H1 (cell line): ENCODE measurements around the gene CLEC19A. TPM values are rescaled to one million over a fixed set of nuclear protein-coding genes. Genes with fewer than 3 reads are reported as not detected.

Experiments used
- CTCF ChIA-PET: fragments of 300-600 bp; sonication (Branson Sonifier 250); formaldehyde crosslinking; loops from one replicate; lab custom pipeline; 2021; ENCODE audit not compliant: partially characterized antibody; lab: Charles Lee
- POLR2A ChIA-PET: fragments of 300-600 bp; sonication (Branson Sonifier 250); formaldehyde crosslinking; loops from one replicate; lab custom pipeline; 2021; ENCODE audit warnings: inconsistent platforms; ENCODE audit not compliant: partially characterized antibody; lab: Charles Lee
- DNase-seq, 2 experiments: peaks; one replicate each; pipeline versions ENCODE4 v3.0.0 to v3.0.0-alpha.2; 2010 to 2022; ENCODE audit warnings: low spot score in 2 of 2, low read depth in 1 of 2, mixed read lengths in 1 of 2
- FAIRE-seq: peaks from 2 replicates; lab custom pipeline; 2011; peaks lifted over from hg19 to GRCh38; lab: Jason Lieb, UNC
- H2AFZ ChIP-seq: 2 replicates; pipeline ENCODE4 v1.8.1; 2012; ENCODE audit warnings: low read length, inconsistent platforms
- H2AK5ac ChIP-seq: 2 replicates; pipeline ENCODE4 v1.6.1; 2013; ENCODE audit warnings: low read depth, low read length
- H2BK120ac ChIP-seq: replicated peaks from 2 replicates; pipeline ENCODE3; 2013; ENCODE audit warnings: low read depth, low read length, inconsistent platforms
- H2BK12ac ChIP-seq: 2 replicates; pipeline ENCODE4 v1.6.1; 2013; ENCODE audit warnings: low read depth, low read length
- H2BK15ac ChIP-seq: 2 replicates; pipeline ENCODE4 v1.6.1; 2013; ENCODE audit warnings: low read length
- H2BK20ac ChIP-seq: 2 replicates; pipeline ENCODE4 v1.6.1; 2013; ENCODE audit warnings: low read length
- H2BK5ac ChIP-seq: 2 replicates; pipeline ENCODE4 v1.6.1; 2013; ENCODE audit warnings: low read depth, low read length
- H3K14ac ChIP-seq: 2 replicates; pipeline ENCODE4 v1.6.1; 2013; ENCODE audit warnings: inconsistent platforms; ENCODE audit not compliant: insufficient read length
- H3K18ac ChIP-seq: 2 replicates; pipeline ENCODE4 v1.6.1; 2013; ENCODE audit warnings: low read length; ENCODE audit errors: extremely low read depth
- H3K23ac ChIP-seq: 2 replicates; pipeline ENCODE4 v1.6.1; 2013; ENCODE audit warnings: inconsistent platforms; ENCODE audit not compliant: insufficient read length
- H3K23me2 ChIP-seq: 2 replicates; pipeline ENCODE4 v1.6.1; 2013; ENCODE audit warnings: low read depth, low read length
- H3K27ac ChIP-seq: 2 replicates; pipeline ENCODE4 v1.6.1; 2011; ENCODE audit warnings: low read depth, low read length, inconsistent platforms
- H3K27me3 ChIP-seq, 4 experiments: replicated peaks in 1 of 4; 1 replicate in 1 of 4; 2 replicates in 3 of 4; pipeline versions ENCODE4 v1.6.1 to v1.8.1; 2011 to 2013; ENCODE audit warnings: low read length in 3 of 4, mild to moderate bottlenecking in 3 of 4, inconsistent platforms in 2 of 4, mixed read lengths in 2 of 4, moderate library complexity in 1 of 4; ENCODE audit not compliant: control insufficient read depth in 3 of 4, insufficient read depth in 3 of 4; ENCODE audit errors: extremely low read depth in 1 of 4
- H3K36me3 ChIP-seq, 4 experiments: 2 replicates each; pipeline versions ENCODE4 v1.6.1 to v1.8.1; 2011 to 2013; ENCODE audit warnings: mild to moderate bottlenecking in 4 of 4, low read length in 3 of 4, moderate library complexity in 2 of 4, control low read depth in 1 of 4, inconsistent platforms in 1 of 4; ENCODE audit not compliant: insufficient read depth in 4 of 4, control insufficient read depth in 2 of 4
- H3K4ac ChIP-seq: replicated peaks from 2 replicates; pipeline ENCODE3; 2013; ENCODE audit warnings: low read length, low read depth, mixed read lengths, inconsistent platforms; ENCODE audit not compliant: insufficient read length
- H3K4me1 ChIP-seq, 4 experiments: replicated peaks in 1 of 4; 1 replicate in 1 of 4; 2 replicates in 3 of 4; pipeline versions ENCODE4 v1.6.1 to v1.8.1; 2011 to 2013; ENCODE audit warnings: low read length in 3 of 4, inconsistent platforms in 2 of 4, mixed read lengths in 1 of 4; ENCODE audit not compliant: insufficient read depth in 4 of 4, control insufficient read depth in 3 of 4
- H3K4me2 ChIP-seq, 2 experiments: 2 replicates each; pipeline versions ENCODE4 v1.6.1 to v1.8.1; 2011 to 2013; ENCODE audit warnings: low read depth in 2 of 2, low read length in 2 of 2, control low read depth in 1 of 2, inconsistent platforms in 1 of 2, mild to moderate bottlenecking in 1 of 2; ENCODE audit not compliant: insufficient read depth in 1 of 2
- H3K4me3 ChIP-seq, 4 experiments: fragments of 200-600, 300-600 bp in 1 of 4; sonication (generic), shearing (Covaris generic), sonication (Bioruptor Twin) in 1 of 4; 2 replicates each; pipeline versions ENCODE4 v1.5.1 to v1.8.1; 2011 to 2016; ENCODE audit warnings: low read length in 4 of 4, low read depth in 3 of 4, control low read depth in 2 of 4, inconsistent platforms in 2 of 4, mild to moderate bottlenecking in 2 of 4, mixed read lengths in 1 of 4, moderate library complexity in 1 of 4; ENCODE audit not compliant: insufficient read depth in 2 of 4; ENCODE audit errors: extremely low read depth in 1 of 4
- H3K56ac ChIP-seq: replicated peaks from 2 replicates; pipeline ENCODE3; 2013; ENCODE audit warnings: low read depth, mild to moderate bottlenecking, mixed read lengths, low read length, inconsistent platforms; ENCODE audit not compliant: insufficient read length
- H3K79me1 ChIP-seq: 2 replicates; pipeline ENCODE4 v1.6.1; 2013; ENCODE audit warnings: low read depth, low read length, control low read depth
- H3K79me2 ChIP-seq, 2 experiments: 2 replicates each; pipeline versions ENCODE4 v1.6.1 to v1.8.1; 2012 to 2013; ENCODE audit warnings: low read length in 2 of 2, mild to moderate bottlenecking in 2 of 2, inconsistent platforms in 1 of 2; ENCODE audit not compliant: insufficient read depth in 2 of 2, control insufficient read depth in 1 of 2
- H3K9ac ChIP-seq, 4 experiments: replicated peaks in 1 of 4; 1 replicate in 1 of 4; 2 replicates in 3 of 4; pipeline versions ENCODE4 v1.6.1 to v1.8.1; 2011 to 2013; ENCODE audit warnings: low read depth in 3 of 4, low read length in 3 of 4, control low read depth in 2 of 4, mild to moderate bottlenecking in 2 of 4, moderate library complexity in 2 of 4, inconsistent platforms in 1 of 4; ENCODE audit errors: extremely low read depth in 1 of 4
- H3K9me3 ChIP-seq, 2 experiments: 2 replicates each; pipeline versions ENCODE4 v1.6.1 to v1.8.1; 2012 to 2013; ENCODE audit warnings: mild to moderate bottlenecking in 2 of 2, moderate library complexity in 2 of 2, control low read depth in 1 of 2, inconsistent platforms in 1 of 2, low read depth in 1 of 2, low read length in 1 of 2, mixed read lengths in 1 of 2; ENCODE audit not compliant: insufficient read depth in 2 of 2
- H4K20me1 ChIP-seq, 2 experiments: replicated peaks in 1 of 2; 2 replicates each; pipeline versions ENCODE3 to v1.8.1; 2011 to 2013; ENCODE audit warnings: inconsistent platforms in 2 of 2, low read length in 2 of 2, mild to moderate bottlenecking in 1 of 2; ENCODE audit not compliant: insufficient read depth in 2 of 2, control insufficient read depth in 1 of 2
- H4K5ac ChIP-seq: 2 replicates; pipeline ENCODE4 v1.6.1; 2013; ENCODE audit warnings: low read length, low read depth, mixed read lengths, inconsistent platforms; ENCODE audit not compliant: insufficient read length
- H4K8ac ChIP-seq: 2 replicates; pipeline ENCODE4 v1.8.0; 2013; ENCODE audit warnings: mild to moderate bottlenecking, moderate library complexity, low read length, inconsistent platforms; ENCODE audit not compliant: insufficient read depth; ENCODE audit errors: extremely low read depth
- H4K91ac ChIP-seq: replicated peaks from 2 replicates; pipeline ENCODE3; 2013; ENCODE audit warnings: low read length, mixed read lengths, inconsistent platforms; ENCODE audit not compliant: insufficient read length
- BACH1 ChIP-seq: IDR thresholded peaks from 2 replicates; pipeline ENCODE4 v1.6.1; 2012; ENCODE audit warnings: low read length, improper control_type of control experiment
- CEBPB ChIP-seq: IDR thresholded peaks from 2 replicates; pipeline ENCODE4 v1.6.1; 2012; ENCODE audit warnings: low read depth, low read length
- CREB1 ChIP-seq: IDR thresholded peaks from 2 replicates; pipeline ENCODE4 v1.6.1; 2012; ENCODE audit warnings: inconsistent platforms
- CTBP2 ChIP-seq: IDR thresholded peaks from 2 replicates; pipeline ENCODE4 v1.7.0; 2011; ENCODE audit warnings: borderline replicate concordance, mild to moderate bottlenecking, moderate library complexity, mixed read lengths, low read length; ENCODE audit not compliant: insufficient read depth, insufficient read length
- JUN ChIP-seq: IDR thresholded peaks from 2 replicates; pipeline ENCODE4 v1.6.1; 2011; ENCODE audit warnings: low read depth, mild to moderate bottlenecking, improper control_type of control experiment, low read length
- RXRA ChIP-seq: IDR thresholded peaks from 2 replicates; pipeline ENCODE4 v1.6.1; 2011; ENCODE audit warnings: low read depth, mild to moderate bottlenecking, low read length, moderate library complexity; ENCODE audit not compliant: insufficient read depth
- SIRT6 ChIP-seq: IDR thresholded peaks from one replicate; pipeline ENCODE4 v1.7.1; 2012; ENCODE audit warnings: low read length, inconsistent platforms
- SP2 ChIP-seq: IDR thresholded peaks from 2 replicates; pipeline ENCODE4 v1.6.1; 2012; ENCODE audit warnings: mild to moderate bottlenecking, low read length, inconsistent platforms
- TAF7 ChIP-seq: optimal IDR thresholded peaks from 2 replicates; pipeline ENCODE3; 2011; ENCODE audit warnings: low read depth, mild to moderate bottlenecking, inconsistent platforms, low read length, moderate library complexity, borderline replicate concordance
- TEAD4 ChIP-seq: IDR thresholded peaks from 2 replicates; pipeline ENCODE4 v1.6.1; 2012; ENCODE audit warnings: low read depth, low read length, inconsistent platforms, mixed read lengths
- YY1 ChIP-seq: IDR thresholded peaks from 2 replicates; pipeline ENCODE4 v1.6.1; 2011; ENCODE audit warnings: low read depth, mild to moderate bottlenecking, low read length
- WGBS, 2 experiments: shearing (Covaris generic) in 1 of 2; methylation state at CpG; one replicate each; pipeline versions ENCODE4 v1.1.6 to v1.1.7; 2013 to 2015; ENCODE audit warnings: low lambda C conversion rate in 2 of 2, mixed read lengths in 2 of 2, inconsistent platforms in 1 of 2, low coverage in 1 of 2, missing lambda C conversion rate in 1 of 2; ENCODE audit not compliant: insufficient replicate concordance in 2 of 2, insufficient coverage in 1 of 2, insufficient read length in 1 of 2; ENCODE audit errors: extremely low coverage in 1 of 2, missing lambda C conversion rate in 1 of 2; 5-methylcytosine and 5-hydroxymethylcytosine counted together
- polyA plus RNA-seq, 7 experiments: library from polyadenylated mRNA; depleted of rRNA in 3 of 7; stranded (reverse) in 5 of 7; unstranded in 2 of 7; fragments of >200 nt in 5 of 7; fragments of 200-250 nt in 2 of 7; gene quantifications; 1 replicate in 5 of 7; 2 replicates in 1 of 7; 4 replicates in 1 of 7; pipeline versions ENCODE4 v1.2.1 to v1.2.3, GENCODE V29; 2011 to 2013; ENCODE audit warnings: missing spikeins in 2 of 7, mixed read lengths in 2 of 7
- total RNA-seq: library from RNA; stranded (reverse); fragmentation: NEBNext Ultra II Directional; extraction: Animal tissue kit (Norgen Biotek cat#: 25700); gene quantifications from 2 replicates; pipeline ENCODE4 v1.2.1, GENCODE V29; 2021

Gene CLEC19A
- total and polyA plus RNA-seq, 2 of the 8 experiments (the other 6 are each of a cell fraction or from before 2014, with no cell fraction given), result 0.35 to 0.88 TPM

GRCh38 chr16:19315889-19316433, 30.4 kb downstream of the CLEC19A start:
- CTCF ChIA-PET, result interaction anchor here (1.3 kb wide), 1 partner anchor 93 kb away, joined by 5 read pairs; no protein-coding TSS in a partner anchor
- Histone ChIP-seq H3K9ac (no peak overlapping the region), H3K18ac (no peak overlapping the region), H3K79me1 (no peaks in the 10 kb centered on the region), H3K23ac (no peak overlapping the region), H2BK12ac (no peak overlapping the region), H3K23me2 (no peaks in the 10 kb centered on the region), H2BK15ac (no peak overlapping the region), H2AFZ (peak overlapping the region; percentile 68; the same call in 1 of the 2 replicates), H3K27me3 (no peaks in the 10 kb centered on the region), H3K4me3 (peak overlapping the region in 1 of 4 experiments; percentile 8; a peak in 1 of 8 replicates), H4K20me1 (no peaks in the 10 kb centered on the region), H2BK120ac (peak overlapping the region; percentile 1), H3K14ac (no peak overlapping the region), H2AK5ac (no peak overlapping the region), H3K4ac (no peak overlapping the region), H3K56ac (no peak overlapping the region), H2BK20ac (peak overlapping the region; percentile 2; the same call in 1 of the 2 replicates), H2BK5ac (peak overlapping the region; percentile 25; the same call in 1 of the 2 replicates), H4K91ac (peak overlapping the region; percentile 22), H3K4me1 (peaks cover 4 to 16% (median 8%) of the 10 kb centered on the region in 4 experiments), H3K36me3 (no peaks in the 10 kb centered on the region), H3K79me2 (no peaks in the 10 kb centered on the region; a peak in 1 of 4 replicates), H4K8ac (no peak overlapping the region; the same call in 1 of the 2 replicates), H3K9me3 (peaks cover 6 to 11% of the 10 kb centered on the region in 2 experiments; a peak in 2 of 4 replicates), H4K5ac (no peak overlapping the region), H3K4me2 (peak overlapping the region in 1 of 2 experiments; percentile 34; a peak in 1 of 4 replicates), H3K27ac (no peak overlapping the region)
- FAIRE-seq (no peak), DNase-seq (no peak)
- POLR2A ChIA-PET, result interaction anchor here (0.8 kb wide), 1 partner anchor 25 kb away, joined by 3 read pairs; no protein-coding TSS in a partner anchor
- 78% methylated on average over 5 of the region's 5 CpGs; no CpG with 5 or more reads in 1 of the 2 experiments for WGBS, 2 experiments
- no peak for TF ChIP-seq TAF7
- TF ChIP-seq CTBP2, result no peak
- no peak for TF ChIP-seq SP2
- no peak for TF ChIP-seq BACH1
- no peak for TF ChIP-seq RXRA
- TF ChIP-seq YY1, result no peak
- no peak for TF ChIP-seq TEAD4
- no peak for TF ChIP-seq CEBPB
- TF ChIP-seq SIRT6, result no peak
- no peak for TF ChIP-seq CREB1
- no peak for TF ChIP-seq JUN
